ENCODE data around the gene KLF2.

The KLF2 gene

GRCh38 chr19:16293118-16294091, 31.2 kb upstream of the KLF2 start:
- TF ChIP-seq CTCF (IDR thresholded peaks at IDR 0.05; ENCODE audit: borderline replicate concordance, extremely low read depth, low read length, poor library complexity, severe bottlenecking), result no peak
- TF ChIP-seq EZH2 (IDR thresholded peaks at IDR 0.05; ENCODE audit: borderline replicate concordance, low read depth, low read length, severe bottlenecking), result no peak
- Histone ChIP-seq H2AFZ (ENCODE audit: low read depth, low read length) (no peak overlapping the region), H3K9ac (ENCODE audit: low read depth, low read length) (no peak overlapping the region), H3K4me1 (ENCODE audit: insufficient read depth, low read length) (no peaks in the 10 kb centered on the region), H3K27ac (ENCODE audit: low read length) (no peak overlapping the region), H3K79me2 (ENCODE audit: insufficient read depth, low read length) (no peaks in the 10 kb centered on the region), H3K4me3 (ENCODE audit: low read depth in 1 of 2, low read length in 2 of 2) (no peak overlapping the region), H4K20me1 (ENCODE audit: insufficient read depth, low read length) (no peaks in the 10 kb centered on the region), H3K4me2 (ENCODE audit: insufficient read depth, low read length) (no peak overlapping the region), H3K27me3 (ENCODE audit: insufficient read depth, low read length, poor library complexity) (no peaks in the 10 kb centered on the region), H3K36me3 (ENCODE audit: insufficient read depth, low read length) (no peaks in the 10 kb centered on the region), H3K9me3 (ENCODE audit: insufficient read depth, low read length, severe bottlenecking) (no peaks in the 10 kb centered on the region)
- ATAC-seq (ENCODE audit: insufficient read depth, low read depth) (no peak), DNase-seq (no peak)

- Histone ChIP-seq H3K9ac (ENCODE audit: low read depth, low read length) (no peak overlapping the region), H3K27ac (ENCODE audit: low read length) (no peak overlapping the region), H4K20me1 (ENCODE audit: insufficient read depth, low read length) (no peaks in the 10 kb centered on the region), H3K79me2 (ENCODE audit: insufficient read depth, low read length) (no peaks in the 10 kb centered on the region), H3K27me3 (ENCODE audit: insufficient read depth, low read length, poor library complexity) (no peaks in the 10 kb centered on the region), H2AFZ (ENCODE audit: low read depth, low read length) (no peak overlapping the region), H3K36me3 (ENCODE audit: insufficient read depth, low read length) (no peaks in the 10 kb centered on the region), H3K4me3 (ENCODE audit: low read depth in 1 of 2, low read length in 2 of 2) (no peak overlapping the region), H3K9me3 (ENCODE audit: insufficient read depth, low read length, severe bottlenecking) (no peaks in the 10 kb centered on the region), H3K4me1 (ENCODE audit: insufficient read depth, low read length) (no peaks in the 10 kb centered on the region), H3K4me2 (ENCODE audit: insufficient read depth, low read length) (no peak overlapping the region)
- no peak for TF ChIP-seq EZH2 (IDR thresholded peaks at IDR 0.05; ENCODE audit: borderline replicate concordance, low read depth, low read length, severe bottlenecking)
- TF ChIP-seq CTCF (IDR thresholded peaks at IDR 0.05; ENCODE audit: borderline replicate concordance, extremely low read depth, low read length, poor library complexity, severe bottlenecking), result no peak
- no peak for DNase-seq
- no peak for ATAC-seq (ENCODE audit: insufficient read depth, low read depth)
These were observed 29.6 kb upstream of the KLF2 start for GRCh38 chr19:16295057-16295456.

GRCh38 chr19:16296713-16297112, 27.9 kb upstream of the KLF2 start:
- H3K9me3 ChIP-seq (ENCODE audit: insufficient read depth, low read length, severe bottlenecking), result no peaks in the 10 kb centered on the region
- no peak for TF ChIP-seq CTCF (IDR thresholded peaks at IDR 0.05; ENCODE audit: borderline replicate concordance, extremely low read depth, low read length, poor library complexity, severe bottlenecking)
- no peak for TF ChIP-seq EZH2 (IDR thresholded peaks at IDR 0.05; ENCODE audit: borderline replicate concordance, low read depth, low read length, severe bottlenecking)
- no peak for ATAC-seq (ENCODE audit: insufficient read depth, low read depth)
- no peak overlapping the region for H3K9ac ChIP-seq (ENCODE audit: low read depth, low read length)
- no peaks in the 10 kb centered on the region for H3K27me3 ChIP-seq (ENCODE audit: insufficient read depth, low read length, poor library complexity)
- no peak overlapping the region for H3K4me3 ChIP-seq (ENCODE audit: low read depth in 1 of 2, low read length in 2 of 2)
- no peaks in the 10 kb centered on the region for H3K36me3 ChIP-seq (ENCODE audit: insufficient read depth, low read length)
- no peaks in the 10 kb centered on the region for H4K20me1 ChIP-seq (ENCODE audit: insufficient read depth, low read length)
- no peak overlapping the region for H3K27ac ChIP-seq (ENCODE audit: low read length)
- DNase-seq, result no peak
- H3K4me2 ChIP-seq (ENCODE audit: insufficient read depth, low read length), result no peak overlapping the region
- no peak overlapping the region for H2AFZ ChIP-seq (ENCODE audit: low read depth, low read length)
- no peaks in the 10 kb centered on the region for H3K79me2 ChIP-seq (ENCODE audit: insufficient read depth, low read length)
- no peaks in the 10 kb centered on the region for H3K4me1 ChIP-seq (ENCODE audit: insufficient read depth, low read length)
